Stimulated activated CD4-positive, alpha-beta T cell treated with anti-CD3 and anti-CD28 coated beads, Interleukin-4, amount 100 ng/mL, for 48 hours (primary cell): ENCODE results near the gene ZBTB46.
A peak's percentile ranks its signal among the peaks of the same experiment; 100 is the strongest.
"Not testable (repeated sequence)": the region's sequence is repeated elsewhere in the genome, so short reads cannot be mapped to it uniquely, and the experiment has no call there.

Experiments used
- DNase-seq, 2 donors: peaks; one replicate each; pipeline ENCODE4 v3.0.0-alpha.2; 2020; ENCODE audit warnings: low read depth in 2 of 2

ZBTB46 gene

GRCh38 chr20:63858393-63859165 lies 27.5 kb upstream of the ZBTB46 start:
- DNase-seq = no peak

GRCh38 chr20:63857764-63858392 lies 26.8 kb upstream of the ZBTB46 start:
- DNase-seq = no peak

GRCh38 chr20:63856098-63856511 lies 25.0 kb upstream of the ZBTB46 start:
- no peak for DNase-seq

- no peak for DNase-seq
Measured at GRCh38 chr20:63855363-63856097, 24.5 kb upstream of the ZBTB46 start.

GRCh38 chr20:63854766-63855362 lies 23.8 kb upstream of the ZBTB46 start:
- DNase-seq = no peak

- DNase-seq = no peak
Measured at GRCh38 chr20:63854069-63854765, 23.2 kb upstream of the ZBTB46 start.

- not testable (repeated sequence) for DNase-seq
Measured at GRCh38 chr20:63853733-63854068, 22.6 kb upstream of the ZBTB46 start.

GRCh38 chr20:63851548-63851943 lies 20.5 kb upstream of the ZBTB46 start:
- not testable (repeated sequence) for DNase-seq

GRCh38 chr20:63850689-63851547 lies 19.9 kb upstream of the ZBTB46 start:
- peak; percentile 51 to 64 for DNase-seq

- no peak for DNase-seq
Measured at GRCh38 chr20:63848003-63848911, 17.2 kb upstream of the ZBTB46 start.

- no peak for DNase-seq
Measured at GRCh38 chr20:63847237-63848002, 16.4 kb upstream of the ZBTB46 start.

GRCh38 chr20:63846888-63847236 lies 15.8 kb upstream of the ZBTB46 start:
- DNase-seq = no peak

- no peak for DNase-seq
Measured at GRCh38 chr20:63846128-63846771, 15.2 kb upstream of the ZBTB46 start.

GRCh38 chr20:63844511-63844991 lies 13.5 kb upstream of the ZBTB46 start:
- DNase-seq = no peak

GRCh38 chr20:63843778-63844177 lies 12.7 kb upstream of the ZBTB46 start:
- DNase-seq = no peak

- DNase-seq = no peak
Measured at GRCh38 chr20:63843222-63843621, 12.2 kb upstream of the ZBTB46 start.

GRCh38 chr20:63842258-63842657 lies 11.2 kb upstream of the ZBTB46 start:
- no peak for DNase-seq

- no peak for DNase-seq
Measured at GRCh38 chr20:63840405-63840828, 9.4 kb upstream of the ZBTB46 start.
